Transverse colon (tissue), 4 donors: ENCODE data around the gene ABLIM2. TPM values are rescaled to one million over a fixed set of nuclear protein-coding genes. Genes with fewer than 3 reads are reported as not detected.

Experiments used
- DNase-seq: peaks from one replicate; pipeline ENCODE4 v3.0.0-alpha.2; 2019
- H3K27ac ChIP-seq, 4 donors: fragments of 200-600 bp; sonication (generic); 2 replicates each; pipeline ENCODE4 v1.5.1; 2016 to 2018; ENCODE audit warnings: inconsistent platforms in 4 of 4
- H3K27me3 ChIP-seq: fragments of 200-600 bp; sonication (generic); 2 replicates; pipeline ENCODE4 v1.5.1; 2017; ENCODE audit warnings: inconsistent platforms
- H3K36me3 ChIP-seq, 4 donors: fragments of 200-600 bp; sonication (generic); 2 replicates each; pipeline ENCODE4 v1.5.1; 2017 to 2019; ENCODE audit warnings: inconsistent platforms in 4 of 4
- H3K4me1 ChIP-seq, 4 donors: fragments of 200-600 bp; sonication (generic); 2 replicates each; pipeline ENCODE4 v1.5.1; 2017 to 2020; ENCODE audit warnings: inconsistent platforms in 4 of 4
- H3K4me3 ChIP-seq, 4 donors: fragments of 200-600 bp; sonication (generic); 1 replicate in 1 of 4; 2 replicates in 3 of 4; pipeline versions ENCODE4 v1.5.1 to v1.6.1; 2017 to 2019; ENCODE audit warnings: inconsistent platforms in 4 of 4
- H3K9me3 ChIP-seq, 2 donors: fragments of 200-600 bp; sonication (generic); 2 replicates each; pipeline ENCODE4 v1.5.1; 2017 to 2019; ENCODE audit warnings: inconsistent platforms in 2 of 2
- CTCF ChIP-seq, 5 experiments: fragments of 200-600 bp in 3 of 5; fragments of 450-650 bp in 2 of 5; sonication (generic) in 3 of 5; IDR thresholded peaks; 1 replicate in 2 of 5; 2 replicates in 3 of 5; pipeline ENCODE4 v1.5.1; 2016 to 2017; ENCODE audit warnings: antibody characterized with exemption in 5 of 5, inconsistent platforms in 3 of 5, mild to moderate bottlenecking in 2 of 5, moderate library complexity in 1 of 5
- EP300 ChIP-seq: sonication (generic); formaldehyde crosslinking; IDR thresholded peaks from one replicate; pipeline ENCODE4 v1.6.1; 2017; ENCODE audit warnings: antibody characterized with exemption, low read depth
- POLR2A ChIP-seq: fragments of 450-650 bp; IDR thresholded peaks from one replicate; pipeline ENCODE4 v1.6.1; 2016; ENCODE audit warnings: antibody characterized with exemption, mild to moderate bottlenecking, moderate library complexity
- POLR2AphosphoS5 ChIP-seq, 3 donors: sonication (generic); formaldehyde crosslinking; IDR thresholded peaks; one replicate each; pipeline ENCODE4 v1.6.1; 2016; ENCODE audit warnings: antibody characterized with exemption in 3 of 3
- WGBS, 2 donors: methylation state at CpG; one replicate each; pipeline ENCODE4 v1.1.5; 2018; ENCODE audit warnings: low coverage in 1 of 2; 5-methylcytosine and 5-hydroxymethylcytosine counted together
- in situ Hi-C, 4 donors: fragments of 200-750 bp; cut with MboI; loops; one replicate each; pipeline versions ENCODE4 v1.15.0 to v1.15.1; 2017; ENCODE audit warnings: low sequenced_read_pairs in 3 of 4, low pct_ligation_motif_present in 1 of 4, low pct_unique_long_range_greater_than_20kb in 1 of 4
- intact Hi-C: fragments of 100-400 bp; cut with DNase I; formaldehyde crosslinking; loops from one replicate; pipeline ENCODE4 v1.15.1; 2023; ENCODE audit warnings: low total_unique reads
- total RNA-seq, 4 donors: library from RNA; depleted of rRNA; stranded (reverse); fragments of >200 nt; gene quantifications; one replicate each; pipeline ENCODE4 v1.1.0, GENCODE V29; 2016

ABLIM2 gene
- total RNA-seq, 4 donors from 2014 or later, result 3.2 to 58.4 (median 14.2) TPM

DNA sequence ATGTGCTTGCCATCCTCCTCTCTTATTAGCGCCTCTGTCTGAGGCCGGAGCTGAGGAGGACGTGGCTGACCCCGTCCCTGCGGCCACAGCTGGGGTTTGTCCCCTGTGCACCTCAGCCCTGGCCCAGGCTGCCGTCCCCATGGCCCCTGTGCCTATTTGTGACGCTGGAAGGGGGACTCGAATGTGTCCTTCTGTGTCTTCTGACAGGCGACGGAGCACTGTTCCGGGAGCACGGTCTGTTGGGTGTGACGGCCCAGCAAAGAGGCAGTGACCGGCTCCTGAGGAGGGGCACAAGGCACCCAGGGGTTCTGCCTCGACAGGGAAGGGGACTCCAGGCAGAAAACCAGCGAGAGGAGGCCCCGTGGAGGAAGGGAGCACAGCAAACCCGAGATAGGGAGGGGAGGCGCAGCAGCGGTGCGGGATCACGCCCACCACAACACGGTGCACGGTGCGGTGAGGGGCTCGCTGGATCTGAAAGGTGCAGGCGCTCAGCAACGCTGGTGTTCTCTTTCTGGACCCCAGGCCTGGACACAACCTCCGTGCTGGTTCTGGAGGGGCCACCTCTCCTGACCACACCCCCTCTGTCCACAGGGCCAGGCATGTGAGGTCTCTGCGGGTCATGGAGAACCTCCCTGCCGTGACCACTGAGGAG is 46.1 kb upstream of the ABLIM2 start:
- peaks cover 0 to 16% (median 14%) of the 10 kb centered on the region in 4 donors for H3K4me1 ChIP-seq
- no peak overlapping the region for H3K27ac ChIP-seq
- H3K36me3 ChIP-seq, result no peaks in the 10 kb centered on the region
- in situ Hi-C loops, result no loop called here
- no peaks in the 10 kb centered on the region for H3K27me3 ChIP-seq
- WGBS, 2 donors, result 94% methylated on average over 6 to 30 of the region's 31 CpGs
- no peak for DNase-seq
- TF ChIP-seq EP300, result no peak
- TF ChIP-seq POLR2AphosphoS5 (IDR thresholded peaks at IDR 0.05), result no peak
- H3K9me3 ChIP-seq, result no peaks in the 10 kb centered on the region
- intact Hi-C loops, result no loop called here
- H3K4me3 ChIP-seq, result no peak overlapping the region

DNA sequence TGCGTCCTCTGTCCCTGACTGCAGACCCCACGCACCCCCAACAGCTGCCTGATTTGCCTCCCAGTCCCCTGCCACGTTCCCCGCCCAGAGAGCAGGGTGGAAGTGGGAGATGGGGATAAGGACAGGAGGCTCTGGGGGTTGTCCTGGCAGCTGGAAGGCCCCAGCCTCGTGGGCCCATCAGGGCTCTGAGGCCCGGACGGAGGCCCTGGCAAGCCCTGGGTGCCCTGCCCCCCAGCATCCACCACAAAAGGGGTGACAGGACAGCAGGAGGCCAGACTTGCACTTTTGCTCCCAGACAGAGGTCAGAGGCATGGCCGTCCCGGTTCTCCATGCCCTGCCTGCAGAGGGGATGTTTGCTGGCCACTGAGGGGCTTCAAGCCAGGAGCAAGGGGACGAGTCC is 45.2 kb upstream of the ABLIM2 start:
- WGBS, 2 donors, result 90% methylated on average over 9 of the region's 10 CpGs; no CpG with 5 or more reads in 1 of the 2 donors
- intact Hi-C loops (no loop called here), in situ Hi-C loops (no loop called here)
- Histone ChIP-seq H3K9me3 (no peaks in the 10 kb centered on the region), H3K4me1 (peaks cover under 1 to 25% (median 22%) of the 10 kb centered on the region in 4 donors), H3K27ac (no peak overlapping the region), H3K4me3 (no peak overlapping the region), H3K27me3 (no peaks in the 10 kb centered on the region), H3K36me3 (no peaks in the 10 kb centered on the region)
- TF ChIP-seq CTCF (IDR thresholded peaks at IDR 0.05), result no peak
- no peak for TF ChIP-seq POLR2A
- TF ChIP-seq EP300, result no peak
- TF ChIP-seq POLR2AphosphoS5 (IDR thresholded peaks at IDR 0.05), result no peak
- DNase-seq, result no peak

DNA sequence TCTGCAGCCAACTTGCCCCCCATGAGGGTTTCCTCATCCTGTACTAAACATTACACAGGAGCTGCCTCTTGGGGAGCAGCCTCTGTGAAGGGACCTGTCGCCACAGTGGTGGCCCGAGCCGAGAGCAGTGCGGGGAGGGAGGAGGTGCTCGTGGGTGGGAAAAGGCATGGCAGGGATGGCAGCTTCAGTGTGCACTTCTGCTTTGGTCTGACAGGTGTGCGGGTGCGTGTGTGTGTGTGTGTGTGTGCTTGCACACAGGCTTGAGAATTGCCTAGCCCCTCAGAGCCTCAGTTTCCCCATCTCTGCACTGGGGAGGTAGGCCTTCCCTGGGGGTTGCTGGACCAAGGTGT is 44.4 kb upstream of the ABLIM2 start:
- in situ Hi-C loops, result no loop called here
- Histone ChIP-seq H3K4me3 (no peak overlapping the region), H3K27me3 (no peaks in the 10 kb centered on the region), H3K9me3 (no peaks in the 10 kb centered on the region), H3K27ac (no peak overlapping the region), H3K4me1 (peaks cover 6 to 33% (median 30%) of the 10 kb centered on the region in 4 donors), H3K36me3 (no peaks in the 10 kb centered on the region)
- TF ChIP-seq POLR2A (no peak), EP300 (no peak), POLR2AphosphoS5 (IDR thresholded peaks at IDR 0.05) (no peak), CTCF (IDR thresholded peaks at IDR 0.05) (no peak)
- intact Hi-C loops, result no loop called here
- 79% methylated on average over 7 of the region's 7 CpGs; no CpG with 5 or more reads in 1 of the 2 donors for WGBS, 2 donors
- DNase-seq, result no peak

DNA sequence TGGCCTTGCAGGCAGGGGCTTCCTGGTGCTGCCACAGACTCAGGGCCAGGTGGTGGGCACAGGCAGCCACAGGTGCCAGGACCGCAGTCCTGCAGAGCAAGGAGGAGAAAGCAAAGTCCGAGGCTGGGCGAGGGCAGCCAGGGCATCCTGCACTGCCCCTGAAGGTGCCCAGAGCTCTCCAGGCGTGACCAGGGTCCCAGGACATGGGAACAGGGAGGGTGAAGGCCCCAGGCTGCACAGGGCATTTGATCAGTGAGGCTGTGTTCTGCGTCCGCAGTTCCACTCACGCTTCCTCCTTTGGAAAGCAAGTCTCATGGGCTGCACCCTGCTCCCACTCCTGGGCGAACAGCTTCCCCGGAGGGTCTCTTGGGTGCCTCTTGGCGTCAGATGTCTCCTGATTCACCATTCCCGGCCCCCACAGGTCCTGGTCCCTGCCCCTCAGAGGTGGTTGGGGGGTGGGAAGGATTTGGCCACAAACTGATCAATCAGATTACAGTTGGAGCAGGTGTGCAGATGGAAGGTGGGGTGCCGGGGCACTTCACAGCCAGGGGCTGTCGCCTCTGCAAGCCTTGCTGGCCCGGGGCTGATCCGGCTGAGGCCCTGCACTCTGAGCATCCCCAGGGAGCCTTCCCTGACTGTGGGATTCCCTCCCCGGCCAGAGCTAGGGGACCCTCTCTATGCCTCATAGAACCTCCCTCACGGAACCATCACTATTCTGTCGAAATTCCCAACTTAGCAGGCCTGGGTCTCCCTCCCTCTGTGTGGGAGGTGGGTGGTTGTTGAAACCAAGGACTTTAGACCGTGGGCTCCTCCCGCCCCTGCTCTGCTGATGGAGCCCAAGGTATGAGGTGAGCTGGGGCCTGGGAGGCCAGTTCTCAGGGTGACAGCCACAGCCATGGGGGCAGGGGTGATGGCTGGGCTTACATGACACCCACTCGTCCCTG is 43.8 kb upstream of the ABLIM2 start:
- H3K4me1 ChIP-seq, result peaks cover 6 to 33% (median 30%) of the 10 kb centered on the region in 4 donors
- in situ Hi-C loops, result no loop called here

More for the DNA sequence above, 43.8 kb upstream of the ABLIM2 start:
- 78 to 95% methylated on average over 4 to 21 of the region's 21 CpGs for WGBS, 2 donors
- H3K27me3 ChIP-seq, result no peaks in the 10 kb centered on the region
- no peaks in the 10 kb centered on the region for H3K36me3 ChIP-seq
- H3K4me3 ChIP-seq, result peak overlapping the region in 1 of 4 donors; percentile 14
- no peaks in the 10 kb centered on the region for H3K9me3 ChIP-seq
- intact Hi-C loops, result no loop called here
- no peak for DNase-seq
- H3K27ac ChIP-seq, result peak overlapping the region in 1 of 4 donors; percentile 34
- TF ChIP-seq EP300 (no peak), CTCF (IDR thresholded peaks at IDR 0.05) (no peak), POLR2AphosphoS5 (IDR thresholded peaks at IDR 0.05) (no peak), POLR2A (no peak)
